ENCODE results near the gene OR5AC2. TPM values are rescaled to one million over a fixed set of nuclear protein-coding genes. Genes with fewer than 3 reads are reported as not detected.
A peak's percentile ranks its signal among the peaks of the same experiment; 100 is the strongest.

The OR5AC2 gene
- not detected for total RNA-seq

GRCh38 chr3:98086873-98087272 is at the start of gene OR5AC2:
Gene OR5AC2, plus strand, starts transcription at chr3:98087173. Its CDS starts 0 bp downstream, at chr3:98087173.
- DNase-seq = no peak

GRCh38 chr3:98038286-98038685 is 48.7 kb upstream of the OR5AC2 start:
- DNase-seq = peak; percentile 4

- no peak for DNase-seq
Measured at GRCh38 chr3:98038876-98039275, 48.1 kb upstream of the OR5AC2 start.

GRCh38 chr3:98039322-98040024 is 47.5 kb upstream of the OR5AC2 start:
- DNase-seq = peak; percentile 89

- no peak for DNase-seq
Measured at GRCh38 chr3:98041350-98041749, 45.6 kb upstream of the OR5AC2 start.

GRCh38 chr3:98048586-98048985 is 38.4 kb upstream of the OR5AC2 start:
- DNase-seq = no peak

GRCh38 chr3:98049271-98049670 is 37.7 kb upstream of the OR5AC2 start:
- DNase-seq = no peak

- DNase-seq = no peak
Measured at GRCh38 chr3:98056035-98056434, 30.9 kb upstream of the OR5AC2 start.

- DNase-seq = no peak
Measured at GRCh38 chr3:98057631-98058030, 29.3 kb upstream of the OR5AC2 start.

- DNase-seq = no peak
Measured at GRCh38 chr3:98058244-98058960, 28.6 kb upstream of the OR5AC2 start.

- DNase-seq = no peak
Measured at GRCh38 chr3:98068824-98069223, 18.1 kb upstream of the OR5AC2 start.

GRCh38 chr3:98070840-98071239 is 16.1 kb upstream of the OR5AC2 start:
- no peak for DNase-seq

- DNase-seq = no peak
Measured at GRCh38 chr3:98073486-98073885, 13.5 kb upstream of the OR5AC2 start.

GRCh38 chr3:98095882-98096281 is 8.9 kb downstream of the OR5AC2 start:
- no peak for DNase-seq

- no peak for DNase-seq
Measured at GRCh38 chr3:98099848-98100247, 12.9 kb downstream of the OR5AC2 start.

- no peak for DNase-seq
Measured at GRCh38 chr3:98108162-98108561, 21.2 kb downstream of the OR5AC2 start.

- DNase-seq = no peak
Measured at GRCh38 chr3:98109807-98110549, 23.0 kb downstream of the OR5AC2 start.

GRCh38 chr3:98110550-98110908 is 23.6 kb downstream of the OR5AC2 start:
- no peak for DNase-seq

GRCh38 chr3:98114264-98114663 is 27.3 kb downstream of the OR5AC2 start:
- DNase-seq = no peak

- no peak for DNase-seq
Measured at GRCh38 chr3:98115717-98116116, 28.7 kb downstream of the OR5AC2 start.

GRCh38 chr3:98130421-98130820 is 43.4 kb downstream of the OR5AC2 start, which contains the start of gene OR5H1:
Gene OR5H1, plus strand, starts transcription at chr3:98130721. Its CDS starts 1,977 bp downstream, at chr3:98132698.
- DNase-seq = no peak

GRCh38 chr3:98136631-98137030 is 49.7 kb downstream of the OR5AC2 start:
- no peak for DNase-seq
